GM19452 (cell line): ENCODE measurements around the gene GPR146.

Experiments used
- ATAC-seq: cut with Tn5 transposase; IDR thresholded peaks from one replicate; pipeline ENCODE4 v1.9.1; 2021; ENCODE audit not compliant: unreplicated experiment

GPR146 gene

DNA sequence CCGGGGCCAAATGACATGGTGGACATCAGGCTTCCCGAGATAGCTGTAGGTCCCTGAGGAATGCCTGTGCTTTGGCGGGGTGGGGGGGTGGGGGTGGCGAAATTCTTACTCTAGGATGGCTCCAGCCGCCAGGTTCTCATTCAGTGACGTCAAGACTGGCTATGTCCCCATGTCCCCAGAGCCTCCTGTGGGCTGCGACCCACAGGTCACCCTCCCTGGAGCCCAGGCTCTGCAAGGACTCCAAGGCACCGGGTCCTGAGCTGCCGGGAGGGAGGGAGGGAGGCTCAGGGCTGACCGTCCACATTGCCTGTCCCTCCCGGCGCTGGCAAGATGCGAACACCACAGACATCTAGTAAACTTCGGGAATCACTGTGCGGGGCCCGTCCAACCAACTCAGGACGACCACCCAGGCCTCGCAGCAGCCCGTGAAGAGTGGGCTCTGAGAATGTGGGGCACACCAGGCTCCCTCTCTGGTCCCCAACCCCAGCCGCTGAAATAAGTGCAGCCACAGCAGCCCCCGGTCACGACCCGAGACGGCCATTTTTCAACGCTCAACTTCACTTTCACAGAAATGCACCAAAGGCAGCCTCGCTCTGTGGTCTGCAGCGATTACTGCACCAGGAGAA, 12.6 kb downstream of the GPR146 start:
- ATAC-seq = no peak

DNA sequence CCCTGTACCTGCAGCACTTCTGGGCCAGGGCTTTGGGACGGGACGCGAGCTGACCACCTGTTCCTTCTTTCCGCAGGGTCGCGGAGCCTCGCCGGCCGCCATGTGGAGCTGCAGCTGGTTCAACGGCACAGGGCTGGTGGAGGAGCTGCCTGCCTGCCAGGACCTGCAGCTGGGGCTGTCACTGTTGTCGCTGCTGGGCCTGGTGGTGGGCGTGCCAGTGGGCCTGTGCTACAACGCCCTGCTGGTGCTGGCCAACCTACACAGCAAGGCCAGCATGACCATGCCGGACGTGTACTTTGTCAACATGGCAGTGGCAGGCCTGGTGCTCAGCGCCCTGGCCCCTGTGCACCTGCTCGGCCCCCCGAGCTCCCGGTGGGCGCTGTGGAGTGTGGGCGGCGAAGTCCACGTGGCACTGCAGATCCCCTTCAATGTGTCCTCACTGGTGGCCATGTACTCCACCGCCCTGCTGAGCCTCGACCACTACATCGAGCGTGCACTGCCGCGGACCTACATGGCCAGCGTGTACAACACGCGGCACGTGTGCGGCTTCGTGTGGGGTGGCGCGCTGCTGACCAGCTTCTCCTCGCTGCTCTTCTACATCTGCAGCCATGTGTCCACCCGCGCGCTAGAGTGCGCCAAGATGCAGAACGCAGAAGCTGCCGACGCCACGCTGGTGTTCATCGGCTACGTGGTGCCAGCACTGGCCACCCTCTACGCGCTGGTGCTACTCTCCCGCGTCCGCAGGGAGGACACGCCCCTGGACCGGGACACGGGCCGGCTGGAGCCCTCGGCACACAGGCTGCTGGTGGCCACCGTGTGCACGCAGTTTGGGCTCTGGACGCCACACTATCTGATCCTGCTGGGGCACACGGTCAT, 13.3 kb downstream of the GPR146 start:
- ATAC-seq = no peak

DNA sequence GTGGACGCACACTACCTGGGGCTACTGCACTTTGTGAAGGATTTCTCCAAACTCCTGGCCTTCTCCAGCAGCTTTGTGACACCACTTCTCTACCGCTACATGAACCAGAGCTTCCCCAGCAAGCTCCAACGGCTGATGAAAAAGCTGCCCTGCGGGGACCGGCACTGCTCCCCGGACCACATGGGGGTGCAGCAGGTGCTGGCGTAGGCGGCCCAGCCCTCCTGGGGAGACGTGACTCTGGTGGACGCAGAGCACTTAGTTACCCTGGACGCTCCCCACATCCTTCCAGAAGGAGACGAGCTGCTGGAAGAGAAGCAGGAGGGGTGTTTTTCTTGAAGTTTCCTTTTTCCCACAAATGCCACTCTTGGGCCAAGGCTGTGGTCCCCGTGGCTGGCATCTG, 14.0 kb downstream of the GPR146 start:
- ATAC-seq = no peak

DNA sequence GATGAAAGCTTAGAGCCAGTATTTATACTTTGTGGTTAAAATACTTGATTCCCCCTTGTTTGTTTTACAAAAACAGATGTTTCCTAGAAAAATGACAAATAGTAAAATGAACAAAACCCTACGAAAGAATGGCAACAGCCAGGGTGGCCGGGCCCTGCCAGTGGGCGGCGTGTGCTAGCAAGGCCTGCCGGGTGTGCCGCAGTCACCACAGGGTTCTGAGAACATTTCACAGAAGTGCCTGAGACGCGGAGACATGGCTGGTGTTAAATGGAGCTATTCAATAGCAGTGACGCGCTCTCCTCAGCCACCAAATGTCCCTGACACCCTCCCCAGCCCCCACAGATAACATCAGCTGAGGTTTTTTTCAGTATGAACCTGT, 14.5 kb downstream of the GPR146 start:
- ATAC-seq = no peak

DNA sequence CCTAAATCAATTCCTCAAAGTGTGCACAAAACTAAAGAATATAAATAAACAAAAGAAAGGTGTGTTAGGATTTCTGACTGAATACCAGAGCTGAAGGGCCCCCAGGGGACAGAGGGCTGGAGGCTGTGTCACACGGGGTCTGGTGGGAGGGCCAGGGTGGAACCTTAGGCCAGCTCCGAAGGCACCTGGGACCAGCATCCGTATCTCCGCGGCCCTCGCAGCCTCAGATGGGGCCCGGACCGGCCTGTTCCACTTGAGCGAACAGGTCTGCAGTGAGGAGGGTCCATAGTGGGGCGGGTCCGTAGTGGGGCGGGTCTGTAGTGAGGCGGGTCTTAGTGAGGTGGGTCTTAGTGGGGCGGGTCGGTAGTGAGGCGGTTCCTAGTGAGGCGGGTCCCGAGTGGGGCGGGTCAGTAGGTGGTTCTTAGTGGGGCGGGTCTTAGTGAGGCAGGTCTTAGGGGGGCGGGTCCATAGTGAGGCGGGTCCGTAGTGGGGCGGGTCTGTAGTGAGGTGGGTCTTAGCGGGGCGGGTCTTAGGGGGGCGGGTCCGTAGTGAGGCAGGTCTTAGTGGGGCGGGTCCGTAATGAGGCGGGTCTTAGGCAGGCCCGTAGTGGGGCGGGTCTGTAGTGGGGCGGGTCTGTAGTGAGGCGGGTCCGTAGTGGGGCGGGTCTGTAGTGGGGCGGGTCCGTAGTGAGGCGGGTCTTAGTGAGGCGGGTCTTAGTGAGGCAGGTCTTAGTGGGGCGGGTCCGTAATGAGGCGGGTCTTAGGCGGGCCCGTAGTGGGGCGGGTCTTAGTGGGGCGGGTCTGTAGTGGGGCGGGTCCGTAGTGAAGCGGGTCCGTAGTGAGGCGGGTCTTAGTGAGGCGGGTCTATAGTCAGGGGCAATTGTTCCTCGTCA, 15.1 kb downstream of the GPR146 start:
- ATAC-seq = no peak

DNA sequence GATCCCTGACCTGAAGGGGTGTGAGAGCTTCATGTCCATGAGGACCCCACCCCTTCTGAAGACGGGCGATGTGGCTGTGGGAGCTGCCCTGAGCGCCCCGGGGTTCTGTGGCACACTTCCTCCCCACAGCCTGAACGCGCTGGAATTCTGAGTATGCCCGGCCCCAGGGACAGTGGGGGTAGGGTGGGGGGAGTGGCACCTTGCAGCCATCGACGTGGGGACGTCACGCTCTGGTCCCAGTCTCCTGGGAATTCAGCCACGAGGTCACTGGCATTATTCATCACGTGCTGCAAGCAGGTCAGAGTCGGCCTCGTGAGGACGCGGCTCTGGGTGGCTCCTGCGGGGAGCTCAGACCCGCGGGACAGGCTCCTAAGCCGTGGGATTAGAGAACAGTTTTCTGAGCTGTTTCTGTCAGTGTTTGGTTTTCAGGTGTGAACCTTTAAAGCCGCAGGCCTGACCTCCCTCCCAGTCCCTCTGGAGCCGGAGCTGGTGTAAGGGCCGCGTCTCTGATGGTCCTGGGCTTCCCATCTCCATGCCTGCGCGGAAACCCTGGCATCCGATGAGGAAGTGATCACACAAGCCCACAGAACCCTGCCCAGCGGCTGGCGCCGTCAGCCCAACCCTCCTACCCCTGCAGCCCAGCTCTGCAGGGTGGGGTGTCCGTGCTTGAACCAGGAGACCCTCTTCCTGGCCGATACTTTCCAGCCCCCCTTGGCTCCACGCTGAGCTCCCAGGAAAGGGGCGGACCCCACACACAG, 16.1 kb downstream of the GPR146 start:
- ATAC-seq = no peak

DNA sequence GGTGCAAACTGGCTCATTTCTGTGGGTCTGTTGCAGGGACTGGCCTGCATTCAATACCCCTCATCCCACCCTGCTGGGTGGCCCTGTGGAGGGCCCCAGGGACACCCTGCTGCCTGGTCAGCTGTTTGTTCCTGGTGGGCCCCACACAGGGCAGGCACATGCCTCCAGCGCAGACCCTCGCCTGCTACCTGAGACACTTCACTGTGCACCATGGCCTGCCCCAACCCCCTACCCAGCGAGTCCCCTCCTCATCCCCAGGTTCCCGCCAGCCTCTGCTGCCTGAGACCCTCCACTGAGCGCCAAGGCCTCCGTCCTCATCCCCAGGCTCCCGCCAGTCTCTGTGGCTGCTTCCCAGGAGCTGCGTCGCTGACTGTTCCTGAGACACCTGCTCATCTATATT, 16.8 kb downstream of the GPR146 start:
- ATAC-seq = no peak

DNA sequence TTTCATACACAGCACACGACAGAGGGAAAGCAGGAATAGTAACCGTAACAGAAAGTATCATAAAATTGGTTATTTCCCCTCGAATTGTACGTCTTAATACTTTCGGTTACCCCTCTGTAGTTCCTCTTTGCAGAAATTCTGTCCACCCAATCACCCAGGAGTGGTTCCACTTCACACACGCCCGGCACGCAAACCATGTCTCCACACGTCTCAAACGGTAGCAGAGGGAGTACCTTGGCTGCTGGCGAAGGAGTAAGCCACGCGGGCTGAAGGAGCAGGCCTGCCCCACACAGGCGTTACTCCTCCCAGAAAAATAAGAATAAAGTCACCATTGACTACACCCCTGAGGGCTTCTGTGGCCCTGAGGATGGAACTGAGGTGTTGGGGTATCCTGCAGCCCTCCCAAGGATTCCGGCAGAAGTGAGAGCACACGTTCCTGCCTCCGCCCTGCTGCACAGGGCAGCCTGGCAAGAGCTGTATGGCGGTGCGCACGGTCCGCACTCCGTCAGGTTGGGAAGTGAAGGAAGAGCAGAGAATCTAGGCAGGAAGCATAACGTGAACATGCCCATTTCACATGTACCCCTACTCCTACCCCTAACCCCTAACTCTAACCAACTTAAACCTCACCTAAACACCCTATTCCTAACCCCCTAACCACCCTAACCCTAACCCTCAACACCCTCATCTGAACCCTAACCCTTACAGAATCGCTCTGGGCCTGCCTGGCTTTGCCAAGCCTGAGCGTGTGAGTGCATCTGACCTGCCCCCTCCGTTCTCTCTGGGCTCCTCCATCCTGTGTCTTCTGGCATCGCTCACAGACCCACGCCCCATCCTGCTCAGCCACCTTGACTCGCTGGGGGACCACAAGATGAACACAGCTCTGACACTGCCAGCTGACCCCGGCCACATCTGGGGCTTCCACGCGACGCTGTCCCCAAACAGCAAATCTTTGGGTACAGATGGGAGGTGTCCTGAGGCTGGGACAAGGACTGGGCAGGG, 18.2 kb downstream of the GPR146 start:
- peak; percentile 57 for ATAC-seq

DNA sequence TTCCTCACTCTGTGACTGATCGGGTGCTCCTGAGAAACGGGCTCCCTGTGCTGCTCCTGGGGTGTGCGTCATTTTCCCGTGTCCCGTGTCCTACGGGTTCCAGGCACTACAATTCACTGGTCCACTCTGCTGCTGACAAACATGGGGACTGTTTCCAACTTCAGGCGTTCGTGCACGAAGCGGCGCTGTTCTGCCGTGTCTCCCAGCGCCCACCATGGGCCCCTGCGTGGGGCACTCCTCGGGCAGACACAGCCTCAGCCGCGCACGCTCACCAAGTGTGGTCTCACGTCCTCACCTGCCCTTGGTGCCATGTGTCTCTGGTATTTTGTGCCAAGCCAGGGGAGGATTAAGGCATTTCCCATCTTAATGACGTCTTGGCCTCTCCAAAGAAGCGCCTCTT, 19.0 kb downstream of the GPR146 start:
- no peak for ATAC-seq

DNA sequence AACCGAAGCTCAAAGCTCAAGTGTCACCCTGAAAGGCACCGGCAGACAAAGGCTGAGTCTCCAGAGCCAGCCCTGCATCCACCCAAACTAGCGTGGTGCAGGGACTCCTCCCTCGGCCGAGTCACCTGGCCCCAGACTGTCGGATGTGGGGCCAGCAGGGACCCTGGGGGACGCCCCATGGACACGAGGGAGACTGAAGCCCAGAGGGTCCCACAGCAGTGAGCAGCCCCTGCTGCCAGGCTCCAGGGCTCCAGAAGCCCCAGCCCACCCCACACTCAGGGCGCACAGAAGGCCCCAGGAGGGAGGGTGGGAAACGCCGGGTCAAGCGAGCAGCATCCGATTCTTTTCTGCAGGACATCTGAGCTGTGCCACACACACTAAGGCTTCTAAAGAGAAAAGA, 20.2 kb downstream of the GPR146 start:
- no peak for ATAC-seq

DNA sequence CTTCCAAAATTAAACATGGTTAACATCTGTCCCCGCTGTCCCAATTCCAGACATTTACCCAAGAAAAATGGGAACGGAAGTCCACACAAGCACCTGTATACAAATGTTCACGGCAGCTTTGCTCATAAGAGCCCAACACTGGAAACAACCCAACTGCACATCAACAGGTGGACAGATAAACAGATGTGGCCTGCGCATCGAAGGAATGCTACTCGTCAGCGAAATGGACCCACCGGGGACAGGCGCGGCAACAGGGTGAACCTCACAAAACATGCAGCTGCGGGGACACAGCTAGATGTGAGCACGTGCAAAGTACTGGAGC, 20.9 kb downstream of the GPR146 start:
- ATAC-seq = no peak

DNA sequence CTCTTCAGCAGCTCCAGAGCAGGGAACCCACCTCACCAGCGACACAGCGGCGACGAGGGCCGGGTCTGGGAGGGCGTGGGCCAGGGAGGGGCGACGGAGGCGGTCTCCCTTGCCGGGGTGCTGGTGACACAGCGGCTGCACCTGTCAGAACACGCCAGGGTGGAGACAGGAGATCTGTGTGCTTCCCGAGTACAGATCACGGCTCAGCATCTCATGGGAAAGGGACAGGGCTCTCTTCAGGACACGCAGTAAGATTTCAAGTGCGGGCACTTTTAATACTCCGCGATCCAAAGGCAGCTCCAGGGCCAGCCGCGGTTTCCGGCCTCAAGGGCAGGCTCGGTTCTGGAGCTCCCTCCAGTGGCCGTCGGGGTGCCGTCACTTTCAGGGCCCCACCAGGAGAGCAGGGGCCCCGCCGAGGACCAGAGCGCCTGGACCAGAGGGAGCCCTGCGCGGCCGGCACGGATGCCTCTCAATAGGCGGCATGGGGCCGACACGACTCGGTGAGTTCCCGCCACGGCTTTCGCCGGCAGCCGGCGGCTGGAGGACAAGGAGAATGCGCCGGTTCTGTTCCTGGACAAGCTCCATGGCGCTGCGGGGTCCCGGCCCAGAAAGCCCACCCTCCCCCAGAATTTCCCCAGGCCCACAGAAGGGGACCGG, 21.4 kb downstream of the GPR146 start:
- ATAC-seq = peak; percentile 62

DNA sequence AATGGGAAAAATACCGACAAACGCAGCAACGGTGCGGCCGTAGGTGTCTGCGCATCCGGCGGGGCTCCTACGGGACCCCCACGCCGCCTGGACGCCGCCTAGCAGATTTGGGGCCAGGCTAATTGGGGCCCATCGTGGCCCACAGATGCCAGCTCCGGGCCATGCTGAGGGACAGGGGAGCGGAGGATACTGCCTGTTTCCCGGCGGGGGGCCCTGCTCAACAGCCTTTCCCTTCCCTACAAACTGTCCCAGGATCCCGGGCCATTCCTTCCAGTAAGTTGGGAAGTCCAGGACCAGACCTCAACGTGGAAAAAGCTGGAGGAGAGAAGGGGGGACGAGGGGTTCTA, 21.9 kb downstream of the GPR146 start:
- ATAC-seq = no peak

DNA sequence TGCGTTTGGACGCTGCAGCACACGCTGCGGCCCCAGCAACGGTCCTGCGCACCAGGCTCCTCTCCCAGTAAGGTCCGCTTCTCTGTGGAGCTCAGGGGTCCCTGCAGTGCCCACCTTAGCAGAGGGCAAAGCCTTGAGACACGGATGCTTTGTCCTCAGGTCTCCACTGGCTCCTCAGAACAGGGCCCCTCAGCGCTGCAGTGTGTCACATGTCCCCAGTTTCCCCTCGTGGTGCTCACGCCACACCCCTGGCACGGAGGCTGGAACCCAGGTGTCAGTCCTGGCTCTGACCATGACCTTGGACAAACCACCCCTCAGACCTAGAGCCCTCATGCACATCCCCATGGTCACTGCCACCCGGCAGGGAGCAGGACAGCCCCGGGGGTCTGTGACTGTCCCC, 23.7 kb downstream of the GPR146 start:
- no peak for ATAC-seq

DNA sequence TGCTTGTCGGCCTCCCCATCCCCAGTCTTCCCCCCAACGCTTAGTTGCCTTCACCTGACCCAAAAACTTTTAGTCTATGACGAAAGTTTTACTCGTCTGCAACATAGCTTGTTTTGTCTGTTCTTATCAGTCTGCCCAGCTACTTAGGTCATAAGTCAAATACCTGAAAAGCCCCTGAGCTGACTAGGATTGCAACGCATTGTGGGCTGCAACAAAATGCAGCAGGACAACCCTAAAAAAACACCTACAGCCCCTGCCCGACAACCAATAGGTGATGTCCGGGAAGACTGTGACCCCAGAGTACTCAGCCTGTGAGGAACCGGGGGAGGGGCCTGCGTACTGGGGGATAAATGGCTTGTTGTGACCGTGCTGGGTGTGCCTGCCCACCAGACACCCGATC, 24.3 kb downstream of the GPR146 start:
- no peak for ATAC-seq

DNA sequence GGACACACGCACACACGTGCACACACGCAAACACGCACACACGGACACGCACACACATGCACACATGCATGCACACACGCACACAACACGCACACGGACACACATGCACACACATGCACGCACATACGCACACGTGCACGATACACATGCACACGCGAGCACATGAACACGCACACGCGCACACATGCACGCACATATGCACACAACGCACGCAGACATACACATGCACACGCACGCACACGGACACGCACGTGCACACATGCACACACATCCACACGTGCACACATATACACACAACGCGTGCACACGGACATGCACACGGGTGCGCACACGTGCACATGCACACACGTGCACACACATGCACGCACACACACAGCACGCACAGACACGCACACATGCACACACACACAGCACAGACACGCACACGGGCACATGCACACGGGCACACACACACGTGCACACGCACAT, 26.2 kb downstream of the GPR146 start:
- ATAC-seq = no peak

DNA sequence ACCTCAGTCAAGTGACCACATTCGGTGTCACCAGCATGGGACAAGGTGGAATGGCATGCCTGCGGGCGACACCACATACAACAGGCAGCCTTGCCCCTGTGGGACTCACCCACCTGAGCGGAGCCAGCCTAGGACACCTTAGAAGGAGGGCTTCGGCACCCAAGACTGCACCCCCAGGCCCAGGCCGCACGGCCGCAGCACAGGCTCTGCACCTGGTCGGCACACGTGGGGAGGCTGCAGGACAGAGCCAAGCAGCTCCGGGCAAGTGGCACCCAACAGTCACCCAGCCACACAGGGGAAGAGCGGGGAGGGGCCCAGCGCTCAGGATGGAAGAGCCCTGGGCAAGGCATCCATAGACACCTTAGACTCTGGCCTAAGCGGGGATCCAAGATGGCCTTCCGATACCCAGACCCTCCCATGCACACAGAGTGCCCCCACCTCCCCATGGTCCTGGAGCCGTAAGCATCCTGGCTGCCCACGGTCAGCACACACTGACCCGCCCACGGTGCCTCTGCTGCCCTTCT, 27.4 kb downstream of the GPR146 start:
- no peak for ATAC-seq

DNA sequence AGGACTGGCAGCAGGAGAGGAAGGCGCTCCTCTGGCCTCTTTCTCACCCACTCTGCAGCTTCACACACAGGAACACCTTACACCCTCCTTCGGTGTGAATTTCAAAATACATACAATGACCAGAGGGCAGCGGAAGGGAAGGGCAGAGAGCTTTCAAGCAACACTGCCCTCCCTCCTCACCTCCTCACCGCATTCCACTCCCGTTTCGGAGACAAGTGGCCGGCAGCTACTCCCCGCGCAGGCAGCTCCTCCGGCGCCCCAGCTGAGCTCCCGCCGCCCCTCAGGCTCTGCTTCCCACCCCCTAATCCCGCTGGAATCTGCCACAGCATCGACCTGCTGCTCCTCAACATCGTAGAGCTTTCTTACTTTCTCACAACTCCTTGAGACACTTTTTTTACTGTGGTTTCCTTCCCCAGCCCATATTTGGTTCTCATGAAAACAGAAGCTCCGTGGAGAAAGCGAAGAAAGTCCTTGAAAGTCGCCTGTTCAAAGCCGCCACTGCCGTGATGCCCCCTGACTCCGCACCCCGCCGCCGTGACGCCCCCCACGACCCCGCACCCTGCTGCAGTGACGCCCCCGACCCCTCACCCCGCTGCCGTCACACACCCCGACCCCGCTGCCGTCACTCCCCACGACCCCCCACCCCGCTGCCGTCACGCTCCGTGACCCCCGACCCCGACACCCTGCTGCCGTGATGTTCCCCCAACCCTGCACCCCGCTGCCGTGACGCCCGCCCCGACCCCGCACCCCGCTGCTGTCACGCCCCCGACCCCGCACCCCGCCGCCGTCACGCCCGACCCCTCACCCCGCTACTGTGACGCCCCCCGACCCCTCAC, 29.0 kb downstream of the GPR146 start:
- no peak for ATAC-seq
